CD4-positive, alpha-beta T cell treated with Interleukin-15 for 1 hour (primary cell): Measurements from ENCODE around the gene NTN3.
A peak's percentile ranks its signal among the peaks of the same experiment; 100 is the strongest.

Source experiments
- DNase-seq: peaks from one replicate; pipeline ENCODE4 v3.0.0-alpha.2; 2020

Gene NTN3

GRCh38 chr16:2515180-2515851 is 44.2 kb downstream of the NTN3 start:
- DNase-seq, result no peak

GRCh38 chr16:2516391-2517240 is 45.5 kb downstream of the NTN3 start:
- peak; percentile 46 for DNase-seq

GRCh38 chr16:2517954-2518605 is 47.0 kb downstream of the NTN3 start:
- DNase-seq, result no peak

DNA sequence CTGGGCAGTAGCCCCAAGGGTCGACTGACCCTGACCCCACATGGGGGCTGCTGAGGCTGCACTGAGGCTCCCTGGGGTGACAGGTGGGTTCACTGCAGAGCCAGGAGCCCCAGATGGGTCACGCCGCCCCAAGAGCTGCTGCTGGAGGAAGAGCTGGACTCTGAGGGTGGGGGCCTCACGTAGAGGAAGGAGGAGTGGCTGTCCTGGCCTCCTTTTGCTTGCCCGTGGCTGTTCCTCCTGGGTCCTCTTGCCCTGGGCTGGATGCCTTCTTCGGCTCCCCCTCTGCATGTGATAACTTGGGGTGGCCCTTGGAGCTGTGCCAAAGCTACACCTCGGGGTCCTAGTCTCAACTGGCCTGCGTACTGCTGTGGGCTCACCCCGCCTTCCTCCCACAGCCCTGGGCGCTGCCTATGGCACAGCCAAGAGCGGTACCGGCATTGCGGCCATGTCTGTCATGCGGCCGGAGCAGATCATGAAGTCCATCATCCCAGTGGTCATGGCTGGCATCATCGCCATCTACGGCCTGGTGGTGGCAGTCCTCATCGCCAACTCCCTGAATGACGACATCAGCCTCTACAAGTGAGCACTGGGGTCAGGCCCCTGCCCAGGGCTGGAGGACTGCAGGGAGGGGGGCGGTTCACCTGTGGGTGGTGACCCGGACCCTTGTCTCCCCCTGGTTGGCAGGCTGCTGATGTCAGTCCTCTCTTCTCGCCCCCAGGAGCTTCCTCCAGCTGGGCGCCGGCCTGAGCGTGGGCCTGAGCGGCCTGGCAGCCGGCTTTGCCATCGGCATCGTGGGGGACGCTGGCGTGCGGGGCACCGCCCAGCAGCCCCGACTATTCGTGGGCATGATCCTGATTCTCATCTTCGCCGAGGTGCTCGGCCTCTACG is 48.0 kb downstream of the NTN3 start:
- DNase-seq, result no peak

DNA sequence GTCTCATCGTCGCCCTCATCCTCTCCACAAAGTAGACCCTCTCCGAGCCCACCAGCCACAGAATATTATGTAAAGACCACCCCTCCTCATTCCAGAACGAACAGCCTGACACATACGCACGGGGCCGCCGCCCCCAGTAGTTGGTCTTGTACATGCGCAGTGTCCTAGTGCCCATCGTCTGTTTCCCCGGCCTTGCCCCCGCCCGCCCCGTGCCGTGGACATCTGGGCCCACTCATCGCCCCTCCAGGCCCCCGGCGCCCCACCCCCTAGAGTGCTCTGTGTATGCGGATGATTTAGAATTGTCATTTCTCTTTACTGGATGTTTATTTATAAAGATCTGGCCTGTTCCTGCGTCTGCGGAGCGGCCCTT is 48.6 kb downstream of the NTN3 start:
- no peak for DNase-seq

DNA sequence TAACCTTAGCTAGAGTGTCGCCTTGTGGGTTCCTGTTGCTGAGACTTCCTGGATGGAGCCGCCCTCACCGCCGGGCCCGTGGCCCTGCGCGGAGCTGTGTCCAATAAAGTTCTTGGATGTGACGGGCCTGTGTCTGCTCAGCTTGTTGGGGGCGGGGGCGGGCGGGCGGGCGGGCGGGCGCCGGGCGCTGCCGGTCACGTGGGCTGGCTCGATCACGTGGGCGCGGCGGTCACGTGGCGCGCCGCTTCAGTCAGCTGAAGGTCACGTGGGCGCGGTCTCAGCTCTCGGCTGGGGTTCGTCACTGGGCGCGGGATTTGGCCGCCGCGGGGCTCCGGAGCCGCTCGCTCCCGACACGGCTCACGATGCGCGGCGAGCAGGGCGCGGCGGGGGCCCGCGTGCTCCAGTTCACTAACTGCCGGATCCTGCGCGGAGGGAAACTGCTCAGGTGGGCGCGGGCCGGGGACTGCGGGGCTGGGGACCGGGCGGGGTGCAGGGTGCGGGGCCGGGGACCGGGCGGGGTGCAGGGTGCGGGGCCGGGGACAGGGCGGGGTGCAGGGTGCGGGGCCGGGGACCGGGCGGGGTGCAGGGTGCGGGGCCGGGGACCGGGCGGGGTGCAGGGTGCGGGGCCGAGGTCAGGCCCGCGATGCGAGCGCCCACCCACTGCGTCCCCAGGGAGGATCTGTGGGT is 49.1 kb downstream of the NTN3 start, which contains the start of gene AMDHD2:
Gene AMDHD2 (plus strand): TSS at position 275 of the 687 bp plus-strand sequence. CDS start 88 bp downstream, at position 363.
- peak; percentile 91 for DNase-seq

DNA sequence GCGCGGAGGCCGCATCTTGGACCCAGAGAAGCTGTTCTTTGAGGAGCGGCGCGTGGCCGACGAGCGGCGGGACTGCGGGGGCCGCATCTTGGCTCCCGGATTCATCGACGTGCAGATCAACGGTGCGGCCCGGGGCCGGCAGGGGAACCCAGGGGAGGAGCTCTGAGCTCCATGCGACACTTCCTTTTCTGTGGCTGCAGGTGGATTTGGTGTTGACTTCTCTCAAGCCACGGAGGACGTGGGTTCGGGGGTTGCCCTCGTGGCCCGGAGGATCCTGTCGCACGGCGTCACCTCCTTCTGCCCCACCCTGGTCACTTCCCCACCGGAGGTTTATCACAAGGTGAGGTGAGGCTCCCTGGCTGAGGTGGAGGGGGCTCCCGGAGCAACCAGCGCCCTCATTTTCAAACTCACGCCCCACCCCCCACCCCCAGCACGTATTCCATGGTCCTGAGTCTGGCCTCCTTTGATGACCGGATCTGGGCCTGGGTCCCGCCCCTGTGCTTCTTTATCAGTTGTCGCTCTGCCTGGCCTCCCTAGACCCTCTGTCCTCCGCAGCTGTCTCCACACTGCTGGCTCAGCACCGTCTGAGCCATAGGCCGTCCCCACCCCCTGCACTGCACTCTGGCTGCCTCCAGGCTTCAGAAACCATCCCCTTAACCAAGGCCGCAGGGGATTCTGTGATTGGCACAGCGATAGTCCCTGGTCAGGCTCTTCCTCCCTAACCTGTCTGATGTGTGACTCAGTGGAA is 49.9 kb downstream of the NTN3 start:
- peak; percentile 87 for DNase-seq
